Fibroblast of lung (primary cell): ENCODE results near the gene ATP6V0D1. TPM values are rescaled to one million over a fixed set of nuclear protein-coding genes. Genes with fewer than 3 reads are reported as not detected.
"Not testable (repeated sequence)": the region's sequence is repeated elsewhere in the genome, so short reads cannot be mapped to it uniquely, and the experiment has no call there.

ENCODE experiments used
- DNase-seq, 2 donors: peaks; one replicate each; pipeline versions ENCODE4 v3.0.0 to v3.0.0-alpha.2; 2010; ENCODE audit warnings: low read depth in 2 of 2
- H2AFZ ChIP-seq: 2 replicates; pipeline ENCODE4 v1.5.1; 2012; ENCODE audit warnings: low read length, control low read depth, inconsistent platforms
- H3K27ac ChIP-seq: 2 replicates; pipeline ENCODE4 v1.5.1; 2011; ENCODE audit warnings: low read length, control low read depth; ENCODE audit not compliant: insufficient read depth
- H3K27me3 ChIP-seq: 2 replicates; pipeline ENCODE4 v1.5.1; 2011; ENCODE audit warnings: mild to moderate bottlenecking, low read length; ENCODE audit not compliant: control insufficient read depth, insufficient read depth
- H3K36me3 ChIP-seq: 2 replicates; pipeline ENCODE4 v1.5.1; 2011; ENCODE audit warnings: low read length; ENCODE audit not compliant: control insufficient read depth, insufficient read depth
- H3K4me1 ChIP-seq: 2 replicates; pipeline ENCODE4 v1.5.1; 2011; ENCODE audit warnings: low read length; ENCODE audit not compliant: control insufficient read depth, insufficient read depth; ENCODE audit errors: extremely low read depth
- H3K4me2 ChIP-seq: 2 replicates; pipeline ENCODE4 v1.5.1; 2011; ENCODE audit warnings: low read length, control low read depth; ENCODE audit not compliant: insufficient read depth; ENCODE audit errors: extremely low read depth
- H3K4me3 ChIP-seq, 4 experiments: fragments of 200-600 bp in 1 of 4; sonication (generic) in 1 of 4; replicated peaks in 1 of 4; 2 replicates each; pipeline ENCODE4 v1.5.1; 2011 to 2016; ENCODE audit warnings: low read length in 4 of 4, low read depth in 3 of 4, mild to moderate bottlenecking in 3 of 4, control low read depth in 2 of 4, inconsistent platforms in 1 of 4, mixed read lengths in 1 of 4; ENCODE audit not compliant: insufficient read depth in 1 of 4; ENCODE audit errors: control extremely low read depth in 1 of 4
- H3K79me2 ChIP-seq: 2 replicates; pipeline ENCODE4 v1.5.1; 2012; ENCODE audit warnings: mild to moderate bottlenecking, low read length, inconsistent platforms; ENCODE audit not compliant: control insufficient read depth, insufficient read depth
- H3K9ac ChIP-seq: 2 replicates; pipeline ENCODE4 v1.5.1; 2011; ENCODE audit warnings: mild to moderate bottlenecking, low read length, control low read depth; ENCODE audit not compliant: insufficient read depth
- H3K9me3 ChIP-seq: 2 replicates; pipeline ENCODE4 v1.5.1; 2012; ENCODE audit warnings: low read depth, low read length; ENCODE audit not compliant: control insufficient read depth, insufficient read depth
- H4K20me1 ChIP-seq: 2 replicates; pipeline ENCODE4 v1.5.1; 2011; ENCODE audit warnings: low read length; ENCODE audit not compliant: control insufficient read depth, insufficient read depth; ENCODE audit errors: extremely low read depth
- CTCF ChIP-seq, 2 donors: IDR thresholded peaks in 1 of 2; conservative IDR thresholded peaks in 1 of 2; 1 replicate in 1 of 2; 2 replicates in 1 of 2; pipeline ENCODE4 v1.5.1; 2011 to 2012; ENCODE audit warnings: low read length in 2 of 2, control low read depth in 1 of 2, inconsistent platforms in 1 of 2, low read depth in 1 of 2, mild to moderate bottlenecking in 1 of 2
- EZH2 ChIP-seq: IDR thresholded peaks from 2 replicates; pipeline ENCODE4 v1.5.1; 2012; ENCODE audit warnings: low read length, control low read depth, mild to moderate bottlenecking; ENCODE audit errors: missing control alignments
- polyA plus RNA-seq, 2 donors: library from polyadenylated mRNA; depleted of rRNA in 1 of 2; stranded (reverse) in 1 of 2; unstranded in 1 of 2; fragments of >200 nt; gene quantifications; 2 replicates each; pipeline ENCODE4 v1.2.1, GENCODE V29; 2011 to 2012; ENCODE audit warnings: missing spikeins in 1 of 2
- total RNA-seq: library from RNA; depleted of rRNA; stranded (reverse); fragments of >200 nt; gene quantifications from 2 replicates; pipeline ENCODE4 v1.2.1, GENCODE V29; 2014

The ATP6V0D1 gene
- total and polyA plus RNA-seq, 2 donors (not counting 1 experiment from before 2014, with no cell fraction given) = 91.2 to 183 TPM

GRCh38 chr16:67489401-67490083, 8.6 kb upstream of the ATP6V0D1 start:
- H3K27ac ChIP-seq = no peak overlapping the region
- H2AFZ ChIP-seq = no peak overlapping the region
- H3K9ac ChIP-seq = no peak overlapping the region
- no peaks in the 10 kb centered on the region for H3K4me1 ChIP-seq
- H3K79me2 ChIP-seq = no peaks in the 10 kb centered on the region
- no peak for DNase-seq
- H3K36me3 ChIP-seq = no peaks in the 10 kb centered on the region
- H3K4me2 ChIP-seq = no peak overlapping the region
- TF ChIP-seq EZH2 (no peak), CTCF (conservative IDR thresholded peaks at IDR 0.05 in 1 of 2, IDR thresholded peaks at IDR 0.05 in 1 of 2; ENCODE audit: low read depth in 1 of 2, low read length in 2 of 2) (no peak)
- H3K9me3 ChIP-seq = no peaks in the 10 kb centered on the region
- H4K20me1 ChIP-seq = no peaks in the 10 kb centered on the region
- no peak overlapping the region for H3K4me3 ChIP-seq
- no peaks in the 10 kb centered on the region for H3K27me3 ChIP-seq

DNA sequence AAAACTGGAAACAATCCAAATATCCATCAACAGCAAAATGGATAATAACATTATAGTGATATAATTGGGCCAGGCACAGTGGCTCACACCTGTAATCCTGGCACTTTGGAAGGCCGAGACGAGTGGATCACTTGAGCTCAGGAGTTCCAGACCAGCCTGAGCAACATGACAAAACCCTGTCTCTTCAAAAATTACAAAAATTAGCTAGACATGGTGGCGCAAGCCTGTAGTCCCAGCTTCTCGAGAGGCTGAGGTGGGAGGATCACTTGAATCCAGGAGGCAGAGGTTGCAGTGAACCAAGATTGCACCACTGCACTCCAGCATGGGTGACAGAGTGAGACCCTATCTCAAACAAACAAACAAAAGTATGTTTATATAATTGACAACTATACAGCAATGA, 6.6 kb upstream of the ATP6V0D1 start:
- not testable (repeated sequence) for H3K27me3 ChIP-seq, H3K9ac ChIP-seq, H3K9me3 ChIP-seq, H2AFZ ChIP-seq, H3K4me2 ChIP-seq, H3K4me3 ChIP-seq, H3K4me1 ChIP-seq, H3K27ac ChIP-seq, H4K20me1 ChIP-seq, H3K79me2 ChIP-seq, H3K36me3 ChIP-seq, DNase-seq

GRCh38 chr16:67486805-67487204, 5.8 kb upstream of the ATP6V0D1 start:
- Histone ChIP-seq H3K9me3 (no peaks in the 10 kb centered on the region), H2AFZ (no peak overlapping the region), H3K79me2 (no peaks in the 10 kb centered on the region), H3K4me1 (peaks cover 5% of the 10 kb centered on the region), H3K4me2 (no peak overlapping the region), H3K9ac (no peak overlapping the region), H3K36me3 (peaks cover 4% of the 10 kb centered on the region), H3K27ac (no peak overlapping the region), H3K4me3 (no peak overlapping the region), H4K20me1 (no peaks in the 10 kb centered on the region), H3K27me3 (no peaks in the 10 kb centered on the region)
- TF ChIP-seq EZH2 (no peak), CTCF (conservative IDR thresholded peaks at IDR 0.05 in 1 of 2, IDR thresholded peaks at IDR 0.05 in 1 of 2; ENCODE audit: low read depth in 1 of 2, low read length in 2 of 2) (no peak)
- DNase-seq = no peak
